CD4-positive, alpha-beta T cell treated with Interleukin-4 for 1 hour (primary cell): ENCODE measurements around the gene RP9.

ENCODE experiments used
- DNase-seq, 2 donors: peaks; one replicate each; pipeline ENCODE4 v3.0.0-alpha.2; 2020 to 2022

Gene RP9

DNA sequence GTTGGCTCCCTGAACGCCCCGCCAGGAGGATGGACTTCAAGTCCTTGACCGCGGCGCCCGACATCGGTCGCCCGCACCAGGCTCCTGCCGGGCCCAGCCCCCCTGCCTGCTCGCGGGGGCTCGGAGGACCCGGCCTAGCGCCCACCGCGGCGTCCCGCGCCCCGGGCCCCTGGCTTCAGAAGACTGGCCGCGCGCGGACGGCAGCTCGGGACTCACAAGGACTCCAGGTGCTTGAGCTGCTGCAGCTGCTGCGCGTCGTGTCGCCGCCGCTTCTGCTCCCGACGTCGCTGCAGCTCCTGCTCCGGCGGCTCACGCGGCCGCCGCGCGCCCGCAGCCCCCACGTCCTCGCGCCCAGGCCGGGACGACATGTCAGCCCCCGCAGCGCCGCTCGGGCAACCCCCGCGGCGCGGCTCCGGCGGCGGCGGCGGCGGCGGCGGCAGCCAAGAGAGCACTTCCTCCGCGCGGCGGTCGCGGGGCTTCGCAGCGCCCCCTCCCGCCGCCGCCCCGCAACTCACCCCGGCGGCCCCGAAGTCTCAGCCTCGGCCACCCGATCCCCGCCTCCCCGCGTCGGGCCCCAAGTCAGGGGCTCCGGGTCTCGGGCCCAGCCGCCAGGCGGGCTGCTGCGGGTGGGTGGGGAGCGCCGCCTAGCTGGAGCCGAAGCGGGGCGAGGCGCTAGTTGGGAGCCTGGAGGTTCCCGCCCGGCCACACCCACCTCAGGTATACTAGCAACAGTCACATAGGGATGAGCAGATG, at the start of gene RP9:
Gene RP9, minus strand, starts transcription at position 400 of the 753 bp plus-strand sequence. Its CDS starts 32 bp downstream, at position 368.
- peak; percentile 79 to 82 for DNase-seq

GRCh38 chr7:33157781-33158180, 48.6 kb upstream of the RP9 start:
- no peak for DNase-seq

DNA sequence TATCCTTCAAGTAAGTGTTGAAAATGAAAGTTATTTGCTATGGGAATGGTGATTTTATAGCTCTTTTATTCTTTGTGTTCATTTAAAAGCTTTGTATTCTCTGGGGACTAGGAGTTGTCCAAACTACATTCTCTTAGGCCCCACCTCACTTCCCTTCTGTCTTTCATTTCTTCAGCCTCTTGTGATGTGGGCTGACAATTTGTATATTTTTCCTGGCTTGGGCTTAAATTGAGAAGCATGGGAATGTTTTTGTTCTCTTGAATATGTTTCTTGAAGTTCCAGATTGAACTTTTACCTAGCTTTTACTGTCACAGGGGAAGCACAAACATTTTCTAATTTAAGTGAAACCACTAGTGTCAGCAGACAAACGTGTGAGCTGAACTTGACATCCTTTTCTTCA, 48.1 kb upstream of the RP9 start:
- no peak for DNase-seq

- no peak for DNase-seq
Observed at GRCh38 chr7:33156441-33156840, 47.2 kb upstream of the RP9 start.

GRCh38 chr7:33155811-33156210, 46.6 kb upstream of the RP9 start:
- DNase-seq, result no peak

- DNase-seq, result no peak
Observed at GRCh38 chr7:33152087-33152486, 42.9 kb upstream of the RP9 start.

DNA sequence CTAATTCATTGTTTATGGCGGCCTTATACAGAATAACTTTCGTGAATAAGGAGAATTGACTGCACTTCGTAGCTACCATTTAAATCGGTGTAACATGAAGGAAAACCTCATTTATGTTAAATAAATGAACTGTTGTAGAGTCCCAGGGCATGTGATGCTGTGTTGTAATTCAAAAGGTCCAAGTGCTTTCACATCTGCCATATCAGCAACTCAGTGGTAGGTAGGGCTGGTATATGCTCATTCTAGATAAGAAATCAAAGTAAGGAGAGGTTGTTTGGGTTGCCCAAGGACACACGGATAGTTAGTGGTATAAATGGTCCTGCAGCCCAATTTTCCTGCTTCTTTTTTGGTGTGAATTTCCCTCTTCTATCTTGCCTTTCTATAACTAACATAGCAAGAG, 36.0 kb upstream of the RP9 start:
- DNase-seq, result no peak

DNA sequence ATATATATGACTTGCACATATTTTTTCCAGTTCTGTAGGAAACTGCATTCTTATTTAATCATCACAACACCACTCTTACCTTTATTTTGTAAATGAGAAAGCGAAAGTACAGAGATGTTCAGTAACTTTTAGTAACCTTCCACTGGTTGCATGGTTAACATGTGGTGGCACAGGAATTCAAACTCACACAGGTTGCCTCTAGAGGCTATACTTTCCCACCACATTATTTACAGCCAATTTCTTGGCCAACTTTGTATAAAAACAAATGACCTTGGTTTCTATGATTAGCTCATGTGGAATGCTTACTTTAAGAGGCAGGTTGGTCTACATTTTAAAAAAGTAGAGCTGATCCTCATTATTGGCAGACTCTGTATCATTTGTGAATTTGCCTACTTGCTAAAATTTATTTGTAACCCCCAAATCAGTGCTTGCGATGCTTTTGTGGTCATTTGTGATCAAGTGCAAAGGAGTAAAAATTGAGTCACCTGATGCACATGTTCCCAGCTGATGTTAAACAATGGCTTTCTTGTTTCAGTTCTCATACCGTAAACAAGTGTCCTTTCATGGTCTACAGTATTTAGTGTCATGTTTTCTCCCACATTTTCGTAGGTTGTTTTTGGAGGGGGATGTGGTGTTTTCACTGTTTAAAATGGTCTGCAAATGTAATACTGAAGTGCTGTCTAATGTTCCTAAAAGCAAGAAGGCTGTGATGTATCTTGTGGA, 35.0 kb upstream of the RP9 start:
- DNase-seq, result no peak

GRCh38 chr7:33142585-33142984, 33.4 kb upstream of the RP9 start:
- DNase-seq, result no peak

- no peak for DNase-seq
Observed at GRCh38 chr7:33137103-33137502, 27.9 kb upstream of the RP9 start.

GRCh38 chr7:33130184-33130583, 21.0 kb upstream of the RP9 start:
- DNase-seq, result peak in 1 of 2 donors; percentile 36

DNA sequence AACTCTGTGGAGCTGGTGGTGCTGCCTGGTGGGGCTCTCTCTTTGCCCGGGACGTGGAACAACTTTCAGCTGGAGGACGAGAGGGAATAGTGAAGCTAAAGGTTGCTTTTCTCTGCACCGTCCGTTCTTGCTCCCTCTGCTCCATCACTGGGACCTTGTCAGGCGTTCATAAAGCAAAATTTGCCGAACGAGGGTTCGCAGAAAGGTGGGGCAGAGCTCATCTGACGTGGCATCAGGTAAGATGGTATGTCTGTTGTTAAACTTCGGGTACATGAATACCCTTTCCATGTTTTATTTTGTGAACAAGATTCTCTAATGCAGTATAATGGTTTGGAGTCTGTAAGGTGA, 20.6 kb upstream of the RP9 start:
- no peak for DNase-seq

DNA sequence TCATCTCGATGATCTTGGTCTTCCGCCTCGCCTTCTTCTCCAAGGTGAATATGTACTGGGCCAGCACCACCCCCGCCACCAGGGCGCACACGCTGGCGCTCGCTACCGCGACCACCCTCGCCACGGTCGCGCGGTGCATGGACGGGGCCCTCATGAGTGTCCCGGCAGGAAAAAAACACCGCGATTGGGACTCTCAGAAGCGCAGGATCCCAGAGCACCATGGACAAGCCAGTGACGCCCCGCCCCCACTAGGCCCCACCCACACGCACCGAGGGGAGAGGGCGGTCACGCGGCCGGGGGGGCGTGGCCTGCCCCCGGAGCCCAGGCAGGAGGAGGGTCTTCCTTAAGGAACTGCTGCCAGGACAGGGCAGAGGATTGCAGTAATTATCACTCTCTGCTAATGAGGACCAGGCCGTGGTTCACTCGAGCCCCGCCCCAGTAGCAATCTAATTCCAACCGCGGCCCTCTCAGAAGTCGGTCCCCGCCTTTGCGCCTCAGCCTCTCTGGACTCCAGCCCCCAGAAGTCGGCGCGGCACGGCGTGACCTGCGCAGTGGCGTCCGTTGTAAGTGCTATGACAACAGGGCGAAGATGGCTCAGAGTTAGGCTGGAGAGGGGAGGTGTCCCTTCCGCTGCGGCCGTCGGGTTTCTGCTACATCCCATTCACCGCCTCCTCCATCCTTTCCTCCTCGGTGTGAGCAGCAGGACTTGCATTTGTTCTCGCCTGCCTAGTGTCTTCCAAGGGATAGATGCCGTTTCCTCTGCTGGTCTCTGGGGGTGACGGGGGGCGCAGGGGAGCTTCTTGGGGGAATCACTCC, 20.0 kb upstream of the RP9 start, which contains the start of gene BBS9:
Gene BBS9, plus strand, starts transcription at position 575 of the 816 bp plus-strand sequence. CDS start 16,689 bp downstream, outside the sequence.
- DNase-seq, result peak; percentile 91 to 92

- DNase-seq, result no peak
Observed at GRCh38 chr7:33128631-33128989, 19.4 kb upstream of the RP9 start.

GRCh38 chr7:33127085-33127484, 17.9 kb upstream of the RP9 start:
- no peak for DNase-seq

GRCh38 chr7:33118383-33118782, 9.2 kb upstream of the RP9 start:
- no peak for DNase-seq

GRCh38 chr7:33114976-33115375, 5.8 kb upstream of the RP9 start:
- no peak for DNase-seq

- DNase-seq, result no peak
Observed at GRCh38 chr7:33111614-33112013, 2.4 kb upstream of the RP9 start.

- no peak for DNase-seq
Observed at GRCh38 chr7:33109758-33110238, 594 bp upstream of the RP9 start.

DNA sequence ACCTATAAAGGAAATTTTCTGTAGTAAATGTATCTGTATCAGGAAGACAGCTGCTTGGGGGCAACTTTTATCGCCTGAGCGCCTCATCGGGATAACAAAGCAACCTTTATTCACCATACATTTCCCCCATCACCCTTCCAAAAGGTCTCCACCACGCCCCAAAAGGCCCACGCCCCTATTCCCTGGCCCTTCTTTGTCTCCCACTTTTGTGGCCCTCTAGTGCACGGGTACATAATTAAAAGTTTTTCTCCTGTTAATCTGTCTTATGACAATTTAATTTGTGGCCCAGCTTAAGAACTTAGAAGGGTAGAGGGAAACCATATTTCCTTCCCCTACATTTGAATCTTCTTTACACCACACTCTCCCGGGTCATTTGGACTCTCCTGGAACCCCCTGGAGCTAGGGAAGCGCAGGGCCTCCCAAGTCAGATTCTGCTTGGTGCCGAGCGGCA, 625 bp downstream of the RP9 start:
- DNase-seq, result peak in 1 of 2 donors; percentile 29

GRCh38 chr7:33107136-33108066, 1.8 kb downstream of the RP9 start:
- peak; percentile 63 to 72 for DNase-seq

DNA sequence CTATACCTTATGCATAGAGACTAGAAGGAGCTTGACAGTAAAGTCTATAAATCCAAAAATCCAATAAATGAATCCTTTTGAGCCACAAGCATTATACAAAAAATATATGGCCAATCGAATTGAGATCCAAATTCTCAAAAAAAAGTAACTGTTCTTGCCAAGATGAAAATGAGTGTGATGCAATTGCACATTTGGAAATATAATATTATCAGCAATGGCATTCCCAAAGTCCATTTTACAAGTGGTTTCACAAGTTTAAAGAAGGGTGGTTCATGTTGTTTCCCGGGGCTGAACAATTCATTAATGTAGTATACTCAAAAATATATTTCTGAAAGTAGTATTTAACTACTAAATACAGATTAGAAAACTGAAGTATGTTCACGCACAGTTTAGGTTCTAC, 7.3 kb downstream of the RP9 start:
- no peak for DNase-seq
